Left renal cortex interstitium (tissue), 4 donors: ENCODE results near the gene TBC1D21. TPM values are rescaled to one million over a fixed set of nuclear protein-coding genes. Genes with fewer than 3 reads are reported as not detected.

Source experiments
- DNase-seq, 4 donors: peaks; one replicate each; pipeline ENCODE4 v3.0.0-alpha.2; 2013; ENCODE audit warnings: low read depth in 4 of 4, low spot score in 2 of 4, missing footprints in 1 of 4
- polyA plus RNA-seq, 4 donors: library from polyadenylated mRNA; unstranded; fragments of 120-200 nt; gene quantifications; one replicate each; pipeline ENCODE4 v1.2.1, GENCODE V29; 2013; ENCODE audit not compliant: insufficient read length in 4 of 4

The TBC1D21 gene, protein sequence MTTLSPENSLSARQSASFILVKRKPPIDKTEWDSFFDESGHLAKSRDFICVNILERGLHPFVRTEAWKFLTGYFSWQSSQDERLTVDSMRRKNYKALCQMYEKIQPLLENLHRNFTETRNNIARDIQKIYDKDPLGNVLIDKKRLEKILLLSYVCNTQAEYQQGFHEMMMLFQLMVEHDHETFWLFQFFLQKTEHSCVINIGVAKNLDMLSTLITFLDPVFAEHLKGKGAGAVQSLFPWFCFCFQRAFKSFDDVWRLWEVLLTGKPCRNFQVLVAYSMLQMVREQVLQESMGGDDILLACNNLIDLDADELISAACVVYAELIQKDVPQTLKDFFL
- polyA plus RNA-seq, result not detected

DNA sequence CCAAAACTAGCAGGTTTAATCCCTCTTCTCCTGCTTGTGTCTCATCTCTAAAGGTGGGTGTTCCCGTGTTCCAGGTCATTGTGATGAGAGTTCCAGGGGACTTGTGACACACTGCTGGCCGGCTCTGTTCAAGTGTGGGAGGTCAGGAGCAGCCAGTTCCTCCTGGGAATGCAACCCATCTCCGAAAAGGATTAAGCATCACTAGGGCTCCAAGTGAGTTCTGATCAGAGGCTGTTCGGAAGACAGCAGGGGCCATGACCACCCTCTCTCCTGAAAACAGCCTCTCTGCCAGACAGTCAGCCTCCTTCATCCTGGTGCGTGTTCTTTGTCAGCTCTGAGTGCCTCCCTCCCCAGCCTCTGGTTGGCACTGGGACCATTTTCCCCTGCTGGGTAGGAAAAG, at the start of gene TBC1D21:
Gene TBC1D21 (plus strand): TSS at position 109 of the 400 bp plus-strand sequence. CDS start 146 bp downstream, at position 255.
- DNase-seq, result no peak

DNA sequence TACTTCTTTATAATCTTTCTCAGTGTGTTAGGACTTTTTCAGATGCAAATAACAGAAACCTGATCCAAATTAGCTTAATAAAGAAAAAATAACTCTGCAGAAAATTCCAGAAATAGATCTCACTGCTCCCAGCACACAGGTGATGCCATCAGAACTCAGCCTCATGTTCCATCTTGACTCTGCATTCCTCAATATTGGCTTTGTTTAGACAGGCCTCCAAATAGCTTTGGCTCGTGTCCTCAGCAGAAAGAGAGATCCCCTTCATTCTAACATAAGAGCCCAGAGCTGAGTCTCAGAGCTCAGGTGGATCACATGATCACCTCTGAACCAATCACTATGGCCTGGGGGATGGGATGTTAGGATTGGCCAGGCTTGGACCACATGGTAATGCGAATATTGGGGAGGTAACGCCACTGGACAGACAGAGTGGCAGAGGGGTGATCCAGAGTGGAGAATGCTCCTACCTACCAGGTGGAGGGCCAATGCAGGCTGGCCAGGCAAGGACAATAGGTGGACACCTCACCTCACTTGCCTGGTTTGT, 46.6 kb upstream of the TBC1D21 start:
- DNase-seq, result no peak

DNA sequence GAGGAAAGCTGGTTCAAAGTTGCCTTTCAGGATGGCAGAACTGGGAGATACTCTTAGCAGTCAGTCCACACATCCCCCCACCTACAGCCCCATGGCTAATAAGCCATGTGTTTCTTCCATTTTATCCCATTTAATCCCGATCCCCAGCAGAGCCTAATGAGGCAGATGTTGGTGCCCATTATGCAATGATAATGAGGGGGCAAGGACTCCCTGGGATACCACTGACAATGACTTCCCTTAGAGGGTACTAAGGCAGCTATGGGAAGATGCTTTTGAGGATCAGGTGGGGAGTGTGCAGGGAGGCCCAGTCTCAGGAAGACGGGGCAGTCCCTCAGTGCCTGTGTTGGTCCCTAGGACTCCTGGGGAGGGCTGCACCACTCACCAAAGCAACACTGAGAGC, 43.8 kb upstream of the TBC1D21 start:
- DNase-seq, result no peak

DNA sequence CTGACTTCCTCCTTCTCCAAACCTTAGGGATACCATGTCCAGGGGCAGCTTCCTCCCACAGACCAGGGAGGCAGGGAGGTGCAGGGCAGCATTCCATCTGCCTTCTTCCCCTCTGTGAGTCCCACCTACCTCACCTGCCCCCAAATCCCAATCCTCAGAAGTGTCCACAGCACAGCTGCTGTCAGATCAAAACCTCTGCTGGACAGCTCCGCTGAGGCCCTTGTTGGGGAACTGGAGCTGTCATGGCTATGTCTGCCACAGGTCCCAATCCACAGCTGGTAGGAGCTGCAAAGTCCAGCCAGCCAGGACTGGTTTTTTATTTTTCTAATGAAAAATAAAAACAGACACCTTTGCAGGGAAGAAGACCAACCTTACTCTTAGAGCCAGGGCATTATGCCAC, 40.7 kb upstream of the TBC1D21 start:
- DNase-seq, result peak in 1 of 4 donors; percentile 15

DNA sequence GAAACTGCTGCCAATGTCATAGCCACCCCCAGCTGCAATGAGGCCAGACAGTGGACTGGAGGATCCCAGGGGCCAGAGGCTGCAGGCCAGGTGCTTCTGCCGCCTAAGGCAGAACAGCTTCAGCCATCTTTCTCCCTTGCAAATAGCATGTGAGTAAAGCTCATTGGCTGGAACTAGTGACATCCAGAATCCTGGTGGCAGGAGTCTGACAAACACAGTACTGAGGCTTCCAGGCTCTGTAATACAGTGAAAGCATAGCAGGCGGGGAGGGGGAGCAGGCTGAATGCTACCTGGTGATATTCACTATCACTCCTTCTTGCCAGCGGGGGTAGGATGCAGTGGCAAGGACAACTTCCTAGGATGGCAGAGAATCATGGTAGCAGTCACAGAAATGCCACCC, 36.5 kb upstream of the TBC1D21 start:
- no peak for DNase-seq

DNA sequence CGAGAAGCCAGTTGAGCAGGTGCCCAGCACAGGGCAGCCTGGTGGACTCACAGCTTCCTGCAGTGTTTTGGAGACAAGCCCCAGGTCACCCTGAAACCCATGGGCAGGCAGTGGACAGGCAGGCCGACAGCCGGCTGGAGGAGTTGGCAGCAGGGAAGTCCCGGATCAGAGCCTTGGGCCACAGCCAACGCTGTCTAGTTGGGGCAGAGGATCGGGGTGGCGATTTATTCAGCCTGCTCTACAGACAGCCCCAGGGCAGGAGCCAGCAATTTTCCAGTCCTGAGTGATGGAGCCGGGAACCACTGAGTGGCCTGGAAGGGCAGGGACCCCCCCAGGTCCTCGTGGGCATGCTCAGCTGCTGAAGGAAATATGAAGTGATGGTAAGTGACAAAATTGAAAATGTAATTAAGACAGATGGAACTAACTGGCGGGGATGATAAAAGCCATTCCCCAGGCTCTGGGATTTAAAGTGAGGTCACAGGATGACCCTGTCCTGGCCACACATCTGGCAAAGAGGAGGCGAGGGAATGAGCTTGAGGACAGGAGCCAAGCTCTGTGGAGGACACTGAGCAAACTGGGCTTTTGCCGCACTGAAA, 34.4 kb upstream of the TBC1D21 start:
- DNase-seq, result no peak

DNA sequence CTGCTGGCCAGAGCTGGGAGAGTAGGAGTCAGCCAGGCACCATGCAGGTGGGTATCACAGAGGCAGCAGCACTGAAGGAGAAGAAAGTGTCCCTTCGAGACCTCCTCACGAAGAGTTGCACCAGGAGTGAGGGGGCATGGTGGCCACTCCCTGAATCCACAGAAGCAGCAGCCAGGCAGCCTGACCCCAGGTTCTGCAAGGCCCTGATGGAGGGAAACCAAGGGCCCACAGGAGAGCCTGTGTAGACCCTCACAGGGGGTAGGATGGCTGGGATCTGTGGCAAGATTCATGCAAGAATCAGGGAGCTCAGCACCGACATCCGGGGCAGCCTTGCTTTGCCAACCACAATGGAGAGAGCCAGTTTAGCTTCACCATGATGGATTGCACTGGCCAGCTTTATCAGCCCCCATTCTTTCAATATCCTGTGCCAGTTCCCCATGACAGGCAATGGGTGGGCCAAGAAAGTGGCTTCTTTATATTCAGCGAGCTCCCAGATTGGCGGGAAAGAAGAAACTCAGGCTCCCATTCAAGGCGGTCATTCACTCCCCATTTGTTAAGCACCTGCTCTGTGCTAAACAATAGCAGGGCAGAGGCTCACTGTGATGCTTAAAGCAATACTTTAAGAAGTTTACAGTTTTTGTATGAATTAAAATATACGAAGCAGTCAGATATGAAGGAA, 33.5 kb upstream of the TBC1D21 start:
- DNase-seq, result no peak

DNA sequence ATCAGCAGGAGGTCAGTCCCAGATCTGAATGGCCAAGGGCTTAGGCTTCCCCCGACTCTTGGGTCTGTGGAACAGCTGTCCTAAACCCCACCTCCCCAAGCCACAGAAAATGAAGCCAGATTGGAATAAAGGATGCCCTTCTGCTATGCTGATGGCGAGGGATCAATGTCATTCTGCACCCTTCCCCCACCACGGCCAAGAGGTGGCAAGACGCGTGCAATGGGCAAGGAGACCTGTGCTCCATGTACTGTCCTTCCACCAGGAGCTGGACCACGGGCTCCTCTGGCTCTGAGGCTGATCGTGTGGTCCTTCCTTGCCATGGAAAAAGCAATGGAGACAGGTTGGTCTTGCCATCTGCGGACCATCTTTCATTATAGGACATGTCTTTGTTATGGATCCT, 32.6 kb upstream of the TBC1D21 start:
- no peak for DNase-seq

DNA sequence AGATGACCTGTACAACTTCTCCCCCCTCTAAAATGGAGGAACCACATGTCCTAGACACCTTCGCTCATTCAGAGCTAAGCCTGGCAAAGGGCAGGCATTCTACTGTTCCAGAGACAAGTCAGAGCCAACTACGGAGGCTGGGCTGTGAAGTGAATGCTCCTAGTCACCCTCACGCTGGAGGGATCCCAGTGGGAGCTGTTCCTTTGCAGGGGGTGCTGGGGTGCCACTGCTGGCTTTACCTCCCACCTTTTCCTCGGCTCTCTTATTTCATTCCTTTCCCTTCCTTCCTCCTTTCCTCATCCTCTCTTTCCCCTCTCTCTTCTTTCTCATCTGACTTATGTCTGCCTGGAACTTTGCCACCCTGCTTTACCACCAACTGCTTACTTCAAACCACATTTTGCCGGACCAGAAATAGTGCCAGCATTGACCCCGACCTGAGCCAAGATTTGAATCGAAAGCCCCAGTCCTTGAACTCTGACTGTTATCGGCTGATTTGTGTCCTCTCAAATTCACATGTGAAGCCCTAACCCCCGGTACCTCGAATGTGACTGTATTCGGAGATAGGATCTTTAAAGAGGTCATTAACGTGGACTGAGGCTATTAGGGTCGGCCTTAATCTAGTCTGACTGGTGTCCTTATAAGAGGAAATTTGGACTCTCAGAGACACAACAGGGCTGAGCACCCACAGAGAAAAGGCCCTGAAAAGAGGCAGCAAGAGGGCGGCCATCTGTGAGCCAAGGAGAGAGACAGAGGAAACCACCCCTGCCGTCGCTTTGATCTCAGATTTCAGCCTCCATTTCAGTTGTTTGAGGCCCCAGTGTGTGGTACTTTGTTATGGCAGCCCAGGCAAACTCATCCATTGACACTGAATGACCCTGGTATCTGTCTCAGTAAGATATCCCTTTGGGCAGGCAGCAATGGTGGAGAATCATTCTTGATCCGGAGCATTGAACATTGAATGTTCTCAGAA, 31.3 kb upstream of the TBC1D21 start:
- no peak for DNase-seq

- DNase-seq, result no peak
These were observed 29.6 kb upstream of the TBC1D21 start for GRCh38 chr15:73843787-73844186.

- no peak for DNase-seq
These were observed 29.0 kb upstream of the TBC1D21 start for GRCh38 chr15:73844356-73844755.

GRCh38 chr15:73845507-73845906, 27.9 kb upstream of the TBC1D21 start:
- DNase-seq, result no peak

DNA sequence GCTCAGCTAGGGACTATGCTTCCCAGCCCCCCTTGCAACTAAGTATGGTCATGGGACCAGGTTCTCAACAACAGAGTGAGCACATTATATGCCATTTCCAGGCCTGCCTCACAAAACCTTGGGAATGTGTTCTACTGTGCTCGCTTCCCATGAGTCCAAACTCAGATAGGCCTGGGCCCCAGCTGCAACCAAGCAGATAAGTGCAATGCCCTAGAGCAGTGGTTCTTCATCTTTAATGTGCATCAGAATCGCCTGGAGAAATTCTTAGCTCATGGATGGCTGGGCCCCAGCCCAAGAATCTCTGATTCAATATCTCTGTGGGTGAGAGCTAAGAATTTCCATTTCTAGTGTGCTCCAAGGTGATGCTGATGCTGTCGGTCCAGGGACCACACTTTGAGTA, 27.5 kb upstream of the TBC1D21 start:
- no peak for DNase-seq

- no peak for DNase-seq
These were observed 23.7 kb upstream of the TBC1D21 start for GRCh38 chr15:73849641-73850040.

DNA sequence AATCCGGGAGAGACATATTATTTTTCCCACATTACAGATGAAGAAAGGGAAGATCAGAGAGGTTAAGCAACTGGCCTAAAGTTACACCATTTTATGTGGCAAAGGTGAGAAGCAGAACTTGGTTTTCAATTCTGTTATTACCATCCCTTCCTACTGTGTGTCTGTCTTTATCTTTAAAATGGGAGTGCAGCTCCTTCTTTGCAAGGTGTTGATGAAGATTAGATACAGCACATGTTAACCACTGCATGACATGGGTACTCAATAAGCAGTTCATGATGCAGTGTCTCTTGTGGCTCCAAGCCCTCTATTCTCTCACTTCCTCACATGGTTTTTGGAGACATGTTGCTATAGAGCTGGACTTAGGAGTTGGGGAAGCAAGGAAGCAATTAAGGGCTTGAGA, 23.1 kb upstream of the TBC1D21 start:
- DNase-seq, result no peak

DNA sequence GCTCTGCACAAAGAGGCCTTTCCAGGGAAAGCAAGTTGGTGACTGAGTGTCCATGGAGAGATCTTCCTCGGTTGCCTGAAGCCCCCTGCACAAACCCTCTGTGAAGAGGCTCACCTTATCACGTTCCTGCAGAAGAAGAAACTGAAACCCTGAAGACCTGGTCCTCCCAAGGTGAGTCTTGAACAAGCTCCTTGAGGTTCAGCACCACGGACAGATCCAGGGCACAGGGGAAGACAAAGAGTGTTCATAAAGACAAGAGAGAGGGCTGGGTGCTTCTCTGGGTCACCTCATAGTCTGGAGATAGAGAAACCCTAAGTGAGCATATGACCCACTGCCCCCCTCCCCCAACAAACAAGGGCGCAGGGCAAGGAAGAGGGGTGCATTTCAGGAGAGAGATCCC, 21.7 kb upstream of the TBC1D21 start:
- peak; percentile 15 to 67 (median 44) for DNase-seq

GRCh38 chr15:73852507-73852906, 20.9 kb upstream of the TBC1D21 start:
- DNase-seq, result no peak

GRCh38 chr15:73854265-73854664, 19.1 kb upstream of the TBC1D21 start:
- no peak for DNase-seq

DNA sequence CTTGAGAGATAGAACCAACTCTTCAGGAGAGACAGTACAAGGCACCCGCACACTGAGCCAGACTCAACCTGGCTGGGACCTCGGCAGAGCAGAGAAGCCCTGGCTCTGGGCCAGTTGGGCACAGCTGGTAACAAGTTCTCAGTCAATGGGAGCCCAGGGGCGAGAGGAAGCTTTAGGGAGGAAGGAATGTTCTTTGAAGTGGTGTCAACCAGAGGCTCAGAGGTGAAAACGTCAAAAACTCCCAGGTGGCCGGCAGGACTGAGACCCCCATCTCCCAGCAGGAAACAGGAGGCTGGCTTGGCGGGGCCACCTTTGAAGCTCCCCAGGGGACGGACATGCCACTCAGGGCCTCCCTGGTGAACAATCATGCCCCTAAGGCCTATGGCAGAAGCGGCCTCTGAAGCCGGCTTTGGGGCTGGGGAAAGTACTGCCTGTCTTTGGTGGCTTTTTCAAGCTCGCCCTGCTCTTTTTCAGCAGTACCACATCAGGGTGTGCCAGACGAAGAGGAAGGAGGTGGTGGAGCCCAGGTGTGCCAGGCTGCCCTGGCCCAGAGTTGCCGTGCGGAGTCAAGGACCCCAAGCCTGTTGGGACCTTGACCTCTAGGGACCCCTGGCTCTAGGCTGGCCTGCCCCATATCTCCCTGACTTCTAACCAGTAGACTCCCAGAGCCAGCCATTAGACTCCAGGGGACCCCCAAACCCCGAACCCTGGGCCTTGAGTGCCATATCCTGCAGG, 16.7 kb upstream of the TBC1D21 start:
- no peak for DNase-seq
